HK-2 (cell line): ENCODE measurements around the gene SPANXN1.
"Not testable (repeated sequence)": the region's sequence is repeated elsewhere in the genome, so short reads cannot be mapped to it uniquely, and the experiment has no call there.

ENCODE experiments used
- DNase-seq: peaks from one replicate; pipeline ENCODE4 v3.0.0-alpha.2; 2018; ENCODE audit not compliant: unreplicated experiment

The SPANXN1 gene, protein sequence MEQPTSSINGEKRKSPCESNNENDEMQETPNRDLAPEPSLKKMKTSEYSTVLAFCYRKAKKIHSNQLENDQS

DNA sequence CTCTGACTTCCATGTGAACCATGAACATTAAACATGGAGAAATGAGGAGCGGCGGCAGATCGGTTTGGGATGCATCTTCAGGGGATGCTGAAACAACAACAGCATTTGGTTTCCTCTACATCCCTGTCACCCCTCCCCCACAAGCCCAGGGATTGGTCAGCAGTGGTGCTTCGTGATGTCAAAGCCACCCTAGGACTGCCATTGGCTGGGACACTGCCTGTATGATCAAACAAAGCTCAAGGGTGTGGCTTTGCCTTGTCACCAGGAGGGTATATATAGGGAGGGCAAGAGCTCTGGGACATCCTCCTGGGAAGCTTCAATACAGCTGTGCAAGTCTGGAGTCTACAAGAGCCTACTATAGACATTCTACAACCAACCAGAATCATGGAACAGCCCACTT lies at the start of gene SPANXN1:
SPANXN1 (plus strand) TSS at position 301 of the 400 bp plus-strand sequence; CDS start at position 385, 84 bp downstream.
- DNase-seq: not testable (repeated sequence)

DNA sequence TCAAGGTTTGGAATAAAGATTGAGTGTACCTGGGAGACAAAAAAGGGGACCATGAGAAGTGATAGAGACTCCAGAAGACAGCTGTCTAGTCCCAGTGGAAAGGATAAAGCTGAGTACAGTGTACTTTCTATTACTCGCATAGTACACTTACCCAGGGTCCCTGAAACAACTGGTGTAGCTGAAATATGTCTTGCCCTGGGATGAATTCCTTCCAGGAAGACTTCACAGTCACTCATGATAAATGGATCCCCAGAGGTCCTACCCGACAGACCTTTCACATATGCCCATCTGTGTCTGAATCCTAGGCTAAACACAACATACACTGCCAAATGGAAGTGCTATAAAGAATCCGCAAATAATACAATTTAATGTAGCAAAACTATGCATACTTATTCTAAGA lies 48.2 kb upstream of the SPANXN1 start:
- DNase-seq: no peak

DNA sequence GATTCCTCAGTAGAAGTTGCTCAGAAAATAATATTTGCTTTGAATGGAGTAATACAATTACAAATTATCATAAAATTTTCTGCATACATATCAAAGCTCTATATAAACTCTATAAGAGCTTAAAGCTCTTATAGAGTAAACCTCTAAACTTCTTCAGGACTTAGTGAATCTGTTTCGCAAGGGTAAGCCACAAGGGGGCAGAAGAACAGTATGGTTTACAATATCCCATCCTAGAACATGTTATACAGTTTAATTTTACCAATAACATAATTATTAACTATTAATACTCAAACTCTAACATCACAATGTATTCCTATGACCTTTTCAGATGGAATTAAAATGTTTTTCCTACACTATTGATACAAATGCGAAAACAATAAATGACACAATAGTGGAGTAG lies 33.8 kb upstream of the SPANXN1 start:
- no peak for DNase-seq

DNA sequence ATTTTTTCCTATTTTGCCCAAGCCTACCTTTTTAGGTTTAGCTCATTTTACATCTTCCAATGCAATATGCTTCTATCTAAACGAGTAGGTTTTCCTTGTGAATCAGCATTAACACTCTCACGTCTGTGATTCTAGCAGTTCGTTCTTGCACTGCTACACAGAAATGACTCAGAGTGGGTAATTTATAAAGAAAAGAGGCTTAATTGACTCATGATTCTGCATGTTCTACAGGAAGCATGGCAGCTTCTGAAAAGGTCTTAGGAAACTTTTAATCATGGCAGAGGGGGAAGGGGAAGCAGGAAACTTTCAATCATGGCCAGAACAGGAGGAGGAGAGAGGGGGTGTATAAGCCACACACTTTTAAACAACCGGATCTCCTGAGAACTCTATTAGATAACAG lies 44.9 kb downstream of the SPANXN1 start:
- DNase-seq: no peak
